Erythroblast (primary cell): ENCODE results near the gene TGFBR1.

Source experiments
- GATA1 ChIP-seq: IDR thresholded peaks from 2 replicates; pipeline ENCODE4 v1.6.1; 2011; ENCODE audit warnings: low read depth, mild to moderate bottlenecking, control low read depth, low read length, moderate library complexity
- POLR2A ChIP-seq: IDR thresholded peaks from 2 replicates; pipeline ENCODE4 v1.6.1; 2011; ENCODE audit warnings: mild to moderate bottlenecking, low read length

GRCh38 chr9:99113414-99114048 is 8.6 kb downstream of the TGFBR1 start:
- no peak for TF ChIP-seq POLR2A
- no peak for TF ChIP-seq GATA1
